GM23248 (cell line): Measurements from ENCODE around the gene COL23A1. TPM values are rescaled to one million over a fixed set of nuclear protein-coding genes. Genes with fewer than 3 reads are reported as not detected.

Experiments used
- DNase-seq: peaks from one replicate; pipeline ENCODE4 v3.0.0-alpha.2; 2015
- H2AFZ ChIP-seq: fragments of 200-600 bp; sonication (generic); 2 replicates; pipeline ENCODE4 v1.6.1; 2016; ENCODE audit warnings: antibody characterized with exemption
- H3F3A ChIP-seq: fragments of 200-600 bp; sonication (generic); 2 replicates; pipeline ENCODE4 v1.6.1; 2016; ENCODE audit warnings: mild to moderate bottlenecking, antibody characterized with exemption, mixed run types; ENCODE audit not compliant: insufficient read depth
- H3K27ac ChIP-seq: fragments of 200-600 bp; sonication (generic); 2 replicates; pipeline ENCODE4 v1.5.1; 2016; ENCODE audit warnings: mild to moderate bottlenecking
- H3K27me3 ChIP-seq: fragments of 200-600 bp; sonication (generic); replicated peaks from 2 replicates; pipeline ENCODE4 v1.6.1; 2016; ENCODE audit warnings: mild to moderate bottlenecking; ENCODE audit not compliant: insufficient read depth
- H3K36me3 ChIP-seq: fragments of 200-600 bp; sonication (generic); 2 replicates; pipeline ENCODE4 v1.6.1; 2016; ENCODE audit warnings: low read depth, mild to moderate bottlenecking
- H3K4me1 ChIP-seq: fragments of 200-600 bp; sonication (generic); 2 replicates; pipeline ENCODE4 v1.6.1; 2016; ENCODE audit warnings: mild to moderate bottlenecking; ENCODE audit not compliant: insufficient read depth
- H3K4me2 ChIP-seq: fragments of 200-600 bp; sonication (generic); one replicate; pipeline ENCODE4 v1.6.1; 2016; ENCODE audit warnings: mild to moderate bottlenecking; ENCODE audit not compliant: unreplicated experiment
- H3K4me3 ChIP-seq: fragments of 200-600 bp; sonication (generic); 2 replicates; pipeline ENCODE4 v1.5.1; 2016; ENCODE audit warnings: mild to moderate bottlenecking
- H3K79me2 ChIP-seq: fragments of 200-600 bp; sonication (generic); 2 replicates; pipeline ENCODE4 v1.6.1; 2016; ENCODE audit warnings: mild to moderate bottlenecking; ENCODE audit not compliant: insufficient read depth
- H3K9ac ChIP-seq: fragments of 200-600 bp; sonication (generic); 2 replicates; pipeline ENCODE4 v1.6.1; 2016; ENCODE audit warnings: mild to moderate bottlenecking
- H3K9me2 ChIP-seq: fragments of 200-600 bp; sonication (generic); 2 replicates; pipeline ENCODE4 v1.6.1; 2016; ENCODE audit warnings: mixed run types, mild to moderate bottlenecking, moderate library complexity; ENCODE audit not compliant: insufficient read depth
- H3K9me3 ChIP-seq: fragments of 200-600 bp; sonication (generic); one replicate; pipeline ENCODE4 v1.6.1; 2017; ENCODE audit warnings: low read depth
- H4K20me1 ChIP-seq: fragments of 200-600 bp; sonication (generic); 2 replicates; pipeline ENCODE4 v1.6.0; 2016; ENCODE audit not compliant: insufficient read depth
- EZH2 ChIP-seq: fragments of 200-600 bp; sonication (generic); IDR thresholded peaks from 2 replicates; pipeline ENCODE4 v1.6.1; 2018; ENCODE audit warnings: antibody characterized with exemption, mild to moderate bottlenecking; ENCODE audit not compliant: insufficient read depth, poor library complexity, severe bottlenecking
- EZH2phosphoT487 ChIP-seq: fragments of 200-600 bp; sonication (generic); IDR thresholded peaks from 2 replicates; pipeline ENCODE4 v1.6.1; 2018; ENCODE audit warnings: antibody characterized with exemption, moderate library complexity, mild to moderate bottlenecking, low read depth; ENCODE audit not compliant: insufficient read depth
- WGBS, 2 experiments: methylation state at CpG; one replicate each; pipeline ENCODE4 v1.1.6; 2015 to 2017; ENCODE audit warnings: low lambda C conversion rate in 2 of 2, low coverage in 1 of 2; ENCODE audit errors: missing lambda C conversion rate in 2 of 2; 5-methylcytosine and 5-hydroxymethylcytosine counted together
- in situ Hi-C: fragments of 300-500 bp; cut with MboI; formaldehyde crosslinking; loops from 2 replicates; pipeline ENCODE4 v1.15.0; 2020
- polyA plus RNA-seq: library from polyadenylated mRNA; unstranded; fragments of >200 nt; fragmentation: Nextera tagmentation; extraction: Ambion mirVana; gene quantifications from 2 replicates; pipeline ENCODE4 v1.2.1, GENCODE V29; 2016
- total RNA-seq: library from RNA; depleted of rRNA; stranded (reverse); fragments of >200 nt; shearing (Covaris generic); gene quantifications from 2 replicates; pipeline ENCODE4 v1.2.3, GENCODE V29; 2014

COL23A1 gene
- total and polyA plus RNA-seq, 2 experiments from 2014 or later: not detected

DNA sequence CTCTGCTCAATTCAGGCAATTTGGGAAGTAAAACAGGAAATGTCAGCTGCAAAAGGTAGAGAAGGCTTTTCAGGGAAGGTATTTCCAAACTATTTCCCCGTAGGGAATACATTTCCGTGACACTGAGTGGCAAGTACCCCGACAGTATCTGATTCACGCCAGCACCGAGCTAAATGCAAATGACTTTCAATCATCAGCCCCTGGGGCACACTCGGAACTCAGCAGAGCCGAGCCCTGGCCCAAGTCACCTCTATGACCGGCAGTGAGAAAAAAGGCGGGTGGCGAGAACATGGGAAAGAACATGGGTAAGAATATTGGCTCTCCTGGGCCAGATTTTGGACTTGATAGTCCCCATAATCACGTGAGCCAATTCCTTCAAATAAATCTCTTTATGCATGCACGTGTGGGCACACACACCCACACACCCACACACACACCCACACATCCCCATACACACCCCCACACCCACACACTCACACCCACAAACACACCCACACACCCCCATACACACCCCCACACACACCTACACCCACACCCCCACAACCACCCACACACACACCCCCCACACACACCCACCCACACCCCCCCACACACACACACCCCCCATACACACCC is 43.0 kb downstream of the COL23A1 start:
- no peak for DNase-seq
- in situ Hi-C loops: no loop called here
- Histone ChIP-seq H3K36me3 (no peaks in the 10 kb centered on the region), H3K4me2 (no peak overlapping the region), H4K20me1 (no peaks in the 10 kb centered on the region), H3F3A (no peaks in the 10 kb centered on the region), H3K9me3 (no peaks in the 10 kb centered on the region), H2AFZ (no peak overlapping the region), H3K79me2 (no peaks in the 10 kb centered on the region), H3K4me1 (no peaks in the 10 kb centered on the region), H3K27ac (no peak overlapping the region), H3K27me3 (no peaks in the 10 kb centered on the region), H3K9me2 (no peaks in the 10 kb centered on the region), H3K4me3 (no peak overlapping the region), H3K9ac (no peak overlapping the region)
- WGBS, 2 experiments: 70 to 73% methylated on average over 12 of the region's 12 CpGs
- TF ChIP-seq EZH2: no peak

GRCh38 chr5:178546675-178547033 is 43.5 kb downstream of the COL23A1 start:
- H3K27me3 ChIP-seq: no peaks in the 10 kb centered on the region
- in situ Hi-C loops: no loop called here
- no peaks in the 10 kb centered on the region for H3K36me3 ChIP-seq
- no peaks in the 10 kb centered on the region for H3K79me2 ChIP-seq
- H3K4me3 ChIP-seq: no peak overlapping the region
- no peak overlapping the region for H3K9ac ChIP-seq
- no peaks in the 10 kb centered on the region for H3K4me1 ChIP-seq
- no peaks in the 10 kb centered on the region for H3K9me2 ChIP-seq
- no peak overlapping the region for H3K4me2 ChIP-seq
- no peaks in the 10 kb centered on the region for H3K9me3 ChIP-seq
- WGBS, 2 experiments: 77 to 81% methylated on average over 9 of the region's 9 CpGs
- TF ChIP-seq EZH2: no peak
- no peak for TF ChIP-seq EZH2phosphoT487
- H3K27ac ChIP-seq: no peak overlapping the region
- H2AFZ ChIP-seq: no peak overlapping the region
- H4K20me1 ChIP-seq: no peaks in the 10 kb centered on the region
- no peak for DNase-seq
- no peaks in the 10 kb centered on the region for H3F3A ChIP-seq

DNA sequence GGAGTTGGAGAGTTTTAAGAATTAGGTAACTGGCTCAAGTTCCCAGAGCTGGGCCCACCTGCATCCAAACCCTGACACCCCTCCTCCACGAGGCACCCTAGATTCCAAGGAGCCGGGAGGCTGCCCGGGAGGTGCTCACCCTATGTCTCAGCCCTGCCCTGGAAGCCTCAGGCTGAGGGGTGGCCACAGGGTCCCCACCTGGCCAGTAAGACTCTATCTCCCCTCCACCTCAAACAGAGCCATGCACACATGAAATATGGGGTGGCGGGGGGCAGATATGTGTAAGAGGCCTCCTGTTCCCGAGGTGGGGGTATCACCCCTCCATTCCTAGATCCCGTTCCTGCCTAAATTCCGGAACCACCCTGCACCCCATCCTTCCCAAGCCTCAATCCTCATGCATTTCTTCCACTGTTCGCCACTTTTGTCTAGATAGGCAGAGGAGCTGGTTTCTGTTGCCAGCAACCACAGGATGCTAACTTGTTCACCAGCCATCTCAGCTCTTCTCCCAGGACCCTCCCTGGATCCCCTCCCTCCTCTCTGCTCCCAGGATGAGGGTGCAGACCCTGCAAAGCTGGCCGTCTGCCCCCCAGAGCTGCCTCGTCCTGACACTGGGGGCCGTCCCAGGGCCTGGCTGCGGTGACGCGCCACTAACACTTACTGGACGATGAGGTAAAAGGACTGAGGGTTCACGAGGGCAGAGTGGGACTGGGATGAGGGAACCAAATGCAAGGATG is 44.1 kb downstream of the COL23A1 start:
- Histone ChIP-seq H2AFZ (no peak overlapping the region), H3K36me3 (no peaks in the 10 kb centered on the region), H3K4me2 (no peak overlapping the region), H3K4me3 (no peak overlapping the region), H3K4me1 (no peaks in the 10 kb centered on the region), H3K27me3 (no peaks in the 10 kb centered on the region), H3K9me3 (no peaks in the 10 kb centered on the region), H3K27ac (no peak overlapping the region), H3K9ac (no peak overlapping the region), H4K20me1 (no peaks in the 10 kb centered on the region), H3K79me2 (no peaks in the 10 kb centered on the region), H3K9me2 (no peaks in the 10 kb centered on the region), H3F3A (no peaks in the 10 kb centered on the region)
- no peak for DNase-seq
- TF ChIP-seq EZH2phosphoT487 (no peak), EZH2 (no peak)
- WGBS, 2 experiments: 65 to 74% methylated on average over 16 of the region's 16 CpGs
- in situ Hi-C loops: no loop called here

DNA sequence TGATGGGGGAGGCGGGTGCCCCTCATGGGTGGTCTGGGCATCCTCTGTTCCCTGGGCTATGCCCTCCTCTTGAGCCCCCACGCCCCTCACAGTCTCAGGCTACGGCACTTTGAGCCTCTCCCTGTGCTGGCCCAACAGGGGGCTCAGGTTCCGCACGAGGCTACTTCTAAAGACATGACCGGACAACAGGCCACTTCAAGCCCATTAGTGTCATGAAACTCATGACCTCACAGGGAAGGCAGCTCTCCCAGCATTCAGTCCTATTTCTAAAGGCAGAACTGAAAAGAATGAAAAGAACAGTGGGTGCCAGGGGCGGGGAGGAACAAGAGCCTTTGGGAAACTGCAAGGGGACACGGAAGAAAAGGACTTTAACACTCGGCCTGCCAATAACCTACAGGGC is 45.0 kb downstream of the COL23A1 start:
- Histone ChIP-seq H3K9me3 (no peaks in the 10 kb centered on the region), H3F3A (no peaks in the 10 kb centered on the region), H3K4me3 (no peak overlapping the region), H3K79me2 (no peaks in the 10 kb centered on the region), H3K9me2 (no peaks in the 10 kb centered on the region), H3K27ac (no peak overlapping the region), H3K36me3 (no peaks in the 10 kb centered on the region), H2AFZ (no peak overlapping the region), H3K27me3 (no peaks in the 10 kb centered on the region), H3K4me2 (no peak overlapping the region), H4K20me1 (no peaks in the 10 kb centered on the region), H3K4me1 (no peaks in the 10 kb centered on the region), H3K9ac (no peak overlapping the region)
- no peak for DNase-seq
- 29 to 32% methylated on average over 8 to 9 of the region's 9 CpGs for WGBS, 2 experiments
- no peak for TF ChIP-seq EZH2
- TF ChIP-seq EZH2phosphoT487: no peak
- in situ Hi-C loops: no loop called here
